Neural cell (in vitro differentiated cells): ENCODE measurements around the gene PSMA7.

Source experiments
- CTCF ChIP-seq: fragments of 450-650 bp; IDR thresholded peaks from 2 replicates; pipeline ENCODE4 v1.5.1; 2014; ENCODE audit warnings: antibody characterized with exemption, mild to moderate bottlenecking, moderate library complexity; ENCODE audit not compliant: poor library complexity, severe bottlenecking
- EP300 ChIP-seq: fragments of 450-650 bp; conservative IDR thresholded peaks from 2 replicates; pipeline ENCODE4 v1.6.1; 2014; ENCODE audit warnings: antibody characterized with exemption, mild to moderate bottlenecking, moderate library complexity; ENCODE audit not compliant: poor library complexity, severe bottlenecking
- EZH2 ChIP-seq: fragments of 200-600, 300-800 bp; shearing (Covaris generic), sonication (generic); IDR thresholded peaks from 2 replicates; pipeline ENCODE4 v1.6.1; 2014; ENCODE audit warnings: antibody characterized with exemption, low read length, borderline replicate concordance, mild to moderate bottlenecking; ENCODE audit not compliant: insufficient read depth, poor library complexity, severe bottlenecking
- POLR2AphosphoS5 ChIP-seq: IDR thresholded peaks from 2 replicates; pipeline ENCODE4 v1.6.1; 2012
- RAD21 ChIP-seq: fragments of 450-650 bp; conservative IDR thresholded peaks from 2 replicates; pipeline ENCODE4 v1.6.1; 2014; ENCODE audit warnings: antibody characterized with exemption, mild to moderate bottlenecking, moderate library complexity
- REST ChIP-seq: IDR thresholded peaks from 2 replicates; pipeline ENCODE4 v1.6.1; 2012; ENCODE audit warnings: borderline replicate concordance

GRCh38 chr20:62148908-62149314 lies 5.7 kb upstream of the PSMA7 start:
- no peak for TF ChIP-seq CTCF
- no peak for TF ChIP-seq REST
- no peak for TF ChIP-seq EZH2
- no peak for TF ChIP-seq POLR2AphosphoS5
- TF ChIP-seq EP300, result no peak
- TF ChIP-seq RAD21, result no peak
